GM10847 (cell line): ENCODE measurements around the gene ARL14EP.

Source experiments
- POLR2A ChIP-seq: IDR thresholded peaks from 2 replicates; pipeline ENCODE4 v1.6.1; 2011; ENCODE audit not compliant: insufficient read length; ENCODE audit errors: extremely low read depth

Gene ARL14EP

GRCh38 chr11:30314625-30315024 is 8.3 kb upstream of the ARL14EP start:
- TF ChIP-seq POLR2A: no peak

GRCh38 chr11:30316237-30316636 is 6.7 kb upstream of the ARL14EP start:
- TF ChIP-seq POLR2A: no peak

GRCh38 chr11:30317030-30317429 is 5.9 kb upstream of the ARL14EP start:
- TF ChIP-seq POLR2A: no peak

GRCh38 chr11:30321321-30321720 is 1.6 kb upstream of the ARL14EP start:
- TF ChIP-seq POLR2A: no peak

DNA sequence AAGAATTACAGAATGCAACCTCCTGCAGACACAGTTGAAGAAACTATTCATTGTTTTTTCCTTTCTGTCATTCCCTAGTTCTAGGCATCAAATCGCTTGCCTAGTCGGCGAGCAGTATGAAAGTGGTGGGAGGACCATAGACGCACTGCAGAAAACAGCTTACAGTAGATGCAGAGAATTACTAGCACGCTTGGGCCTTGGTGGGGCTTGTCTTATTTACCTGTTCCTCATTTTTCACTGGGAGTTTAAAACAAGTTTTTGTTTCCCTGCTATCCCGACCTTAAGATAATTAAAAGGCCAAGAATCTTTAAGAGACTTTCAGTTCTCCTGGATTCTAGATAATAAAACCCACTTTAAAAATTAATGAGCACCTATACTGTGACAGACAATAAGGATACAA is 713 bp upstream of the ARL14EP start:
- no peak for TF ChIP-seq POLR2A

GRCh38 chr11:30326114-30326778 is 3.3 kb downstream of the ARL14EP start:
- no peak for TF ChIP-seq POLR2A

DNA sequence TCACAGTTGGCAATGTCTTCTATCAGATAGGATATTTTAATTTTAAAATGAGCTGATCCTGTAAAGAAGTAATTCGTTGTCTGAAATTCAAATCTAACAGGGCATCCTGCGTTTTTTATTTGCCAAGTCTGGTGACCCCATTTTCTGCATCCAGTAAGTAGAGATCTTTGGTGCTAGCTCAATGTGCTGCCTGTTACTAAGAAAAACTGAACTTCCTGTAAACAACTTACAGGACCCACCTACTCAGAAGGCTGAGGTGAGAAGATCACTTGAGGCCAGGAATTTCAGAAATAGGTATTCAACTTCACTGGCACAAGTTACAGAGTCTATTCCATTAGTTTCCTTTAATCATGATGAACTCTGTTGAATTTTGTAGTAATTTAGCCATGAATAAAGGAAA is 4.0 kb downstream of the ARL14EP start:
- no peak for TF ChIP-seq POLR2A

DNA sequence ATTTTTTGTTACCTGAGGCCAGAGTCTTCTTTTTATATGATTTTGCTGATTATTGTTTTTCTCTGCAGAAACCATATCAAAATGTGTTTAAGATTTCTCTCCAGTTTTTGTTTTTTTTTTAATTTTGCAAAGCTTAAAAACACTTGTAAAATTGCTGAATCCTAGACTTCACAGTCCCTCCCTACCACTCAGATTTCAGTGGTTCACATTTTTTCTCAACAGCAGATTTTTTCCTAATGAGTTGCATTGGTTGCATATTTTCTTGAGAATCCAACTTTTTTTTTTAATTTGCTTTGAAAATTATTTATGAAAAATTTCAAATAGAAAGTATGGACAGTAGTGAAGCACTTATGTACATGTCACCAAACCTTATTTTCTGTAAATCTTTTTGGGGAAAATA is 5.8 kb downstream of the ARL14EP start:
- no peak for TF ChIP-seq POLR2A

- TF ChIP-seq POLR2A: no peak
Measured at GRCh38 chr11:30329150-30329940, 6.4 kb downstream of the ARL14EP start.

DNA sequence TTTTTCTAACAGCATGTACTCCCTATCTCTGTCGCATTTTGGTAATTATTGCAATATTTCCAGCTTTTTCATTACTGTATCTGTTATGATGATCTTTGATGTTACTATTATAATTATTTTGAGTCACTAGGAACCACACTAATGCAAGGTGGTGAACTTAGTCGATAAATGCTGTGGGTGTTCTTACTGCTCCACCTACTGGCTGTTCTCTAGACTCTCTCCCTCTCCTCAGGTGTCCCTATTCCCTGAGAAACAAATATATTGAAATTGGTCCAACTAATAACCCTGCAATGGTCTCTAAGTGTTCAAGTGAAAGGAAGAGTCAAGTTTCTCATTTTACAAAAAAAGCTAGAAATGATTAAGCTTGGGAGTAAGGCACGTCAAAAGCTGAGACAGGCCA is 10.5 kb downstream of the ARL14EP start:
- no peak for TF ChIP-seq POLR2A

DNA sequence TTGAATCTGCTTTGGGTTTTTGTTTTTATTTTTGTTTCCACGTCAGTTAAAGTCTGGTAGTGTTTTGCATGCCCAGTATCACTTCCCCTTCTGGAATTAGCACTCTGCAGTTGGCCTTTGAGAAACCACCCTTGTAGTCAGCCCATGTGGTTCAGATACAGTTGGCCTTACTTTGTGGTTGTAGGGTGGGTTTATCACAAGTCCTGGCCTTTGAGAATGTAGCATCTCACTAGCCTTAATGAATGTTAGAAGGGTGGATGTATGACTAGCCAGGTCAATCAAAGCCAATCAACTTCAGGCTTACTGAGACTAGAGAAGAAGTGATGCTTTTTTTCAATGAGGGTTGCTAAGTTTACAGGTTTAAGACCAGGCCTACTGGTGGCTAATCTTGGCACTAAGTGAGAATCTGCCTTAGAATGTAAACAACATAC is 19.8 kb downstream of the ARL14EP start:
- TF ChIP-seq POLR2A: no peak

DNA sequence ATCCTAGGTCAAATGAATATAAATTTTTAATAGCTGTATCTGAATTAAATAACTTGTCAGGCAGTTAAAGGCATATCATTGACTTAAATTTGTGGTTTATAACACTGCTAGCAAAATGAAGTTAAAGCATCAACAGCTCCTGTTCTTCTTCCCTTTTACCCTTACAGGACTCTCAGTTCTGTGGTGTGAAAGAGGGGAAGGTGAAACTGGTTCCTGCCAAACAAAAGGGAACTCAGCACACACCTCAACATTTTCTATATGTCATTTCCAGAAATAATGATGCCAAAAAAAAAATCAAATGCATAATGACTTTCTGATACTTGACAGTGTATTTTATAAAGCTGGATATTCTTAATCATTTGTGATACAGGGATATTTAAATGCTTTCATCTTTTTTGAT is 21.2 kb downstream of the ARL14EP start:
- TF ChIP-seq POLR2A: no peak

DNA sequence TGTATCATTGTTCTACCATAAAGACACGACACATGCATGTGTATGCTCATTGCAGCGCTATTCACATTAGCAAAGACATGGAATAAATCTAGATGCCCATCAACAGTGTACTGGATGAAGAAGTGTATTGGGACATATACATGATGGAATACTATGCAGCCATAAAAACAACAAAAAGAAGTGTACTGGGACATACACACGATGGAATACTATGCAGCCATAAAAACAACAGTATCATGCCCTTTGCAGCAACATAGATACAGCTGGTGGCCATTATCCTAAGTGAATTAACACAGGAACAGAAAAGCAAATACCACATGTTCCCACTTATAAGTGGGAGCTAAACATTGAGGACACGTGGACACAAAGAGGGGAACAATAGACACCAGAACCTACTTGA is 22.7 kb downstream of the ARL14EP start:
- no peak for TF ChIP-seq POLR2A

DNA sequence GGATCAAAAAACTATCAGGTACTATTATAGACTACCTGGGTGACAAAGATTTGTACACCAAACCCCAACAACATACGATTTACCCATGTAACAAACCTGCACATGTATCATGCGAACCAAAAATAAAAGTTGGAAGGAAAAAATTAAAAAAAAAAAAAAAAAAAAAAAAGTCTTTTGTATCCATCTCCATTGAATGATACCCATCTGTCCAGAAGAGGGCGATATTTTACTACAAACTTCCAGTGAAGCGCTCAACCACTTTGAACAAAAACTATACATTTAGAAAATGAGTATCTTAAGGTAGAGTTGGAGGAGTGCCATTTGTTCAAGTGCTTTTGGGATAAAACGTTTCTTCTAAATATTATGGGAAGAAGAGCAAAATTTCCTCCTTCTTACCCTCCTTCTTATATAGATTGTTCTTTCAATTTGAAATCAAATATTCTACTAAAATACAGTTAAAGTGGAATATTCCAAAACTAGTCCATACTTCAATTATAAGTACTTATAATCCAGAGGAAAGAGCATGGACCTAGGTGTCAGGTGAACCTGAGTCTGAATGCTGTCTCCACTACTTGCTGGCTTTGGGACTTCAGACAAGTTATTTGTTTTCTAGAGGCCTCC is 23.3 kb downstream of the ARL14EP start:
- no peak for TF ChIP-seq POLR2A

- TF ChIP-seq POLR2A: no peak
Measured at GRCh38 chr11:30348035-30348434, 25.1 kb downstream of the ARL14EP start.

DNA sequence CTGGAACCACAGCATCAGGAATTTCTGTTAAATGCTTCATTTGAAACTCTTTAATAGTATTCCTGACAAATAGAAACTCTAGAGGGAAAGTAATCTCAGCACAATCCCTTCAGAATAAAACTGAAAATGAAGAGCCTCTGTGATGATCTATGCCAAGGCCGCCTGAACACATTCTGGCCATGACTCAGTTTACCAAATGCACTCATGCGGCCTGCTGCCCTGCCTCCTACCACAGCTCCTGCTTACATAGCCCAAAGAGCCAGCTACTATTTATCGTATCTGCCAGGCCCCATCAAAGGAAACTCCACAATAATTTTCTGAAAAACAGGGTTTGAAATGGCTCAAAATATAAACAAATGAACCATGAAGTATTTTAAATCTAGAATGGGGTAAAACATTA is 27.0 kb downstream of the ARL14EP start:
- no peak for TF ChIP-seq POLR2A
